ENCODE measurements around the gene ALDH3B2.

DNA sequence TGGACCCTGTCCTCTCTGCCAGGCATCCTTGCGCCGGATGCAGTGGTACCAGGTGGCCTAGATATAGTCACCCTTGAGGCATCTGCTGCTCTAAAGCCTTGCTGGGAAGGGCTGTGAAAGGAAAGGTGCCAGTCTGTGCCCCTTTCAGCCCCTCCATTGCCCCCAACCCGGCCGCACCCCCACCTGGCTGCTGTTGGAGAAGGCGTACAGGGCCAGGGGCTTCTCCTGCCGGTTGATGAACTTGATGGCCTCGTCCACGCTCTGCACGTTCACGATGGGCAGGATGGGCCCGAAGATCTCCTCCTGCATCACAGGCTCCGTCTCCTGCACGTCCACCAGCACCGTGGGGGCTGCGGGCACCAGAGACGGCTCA lies 10.2 kb downstream of the ALDH3B2 start:
- TF ChIP-seq, protein P1, sequence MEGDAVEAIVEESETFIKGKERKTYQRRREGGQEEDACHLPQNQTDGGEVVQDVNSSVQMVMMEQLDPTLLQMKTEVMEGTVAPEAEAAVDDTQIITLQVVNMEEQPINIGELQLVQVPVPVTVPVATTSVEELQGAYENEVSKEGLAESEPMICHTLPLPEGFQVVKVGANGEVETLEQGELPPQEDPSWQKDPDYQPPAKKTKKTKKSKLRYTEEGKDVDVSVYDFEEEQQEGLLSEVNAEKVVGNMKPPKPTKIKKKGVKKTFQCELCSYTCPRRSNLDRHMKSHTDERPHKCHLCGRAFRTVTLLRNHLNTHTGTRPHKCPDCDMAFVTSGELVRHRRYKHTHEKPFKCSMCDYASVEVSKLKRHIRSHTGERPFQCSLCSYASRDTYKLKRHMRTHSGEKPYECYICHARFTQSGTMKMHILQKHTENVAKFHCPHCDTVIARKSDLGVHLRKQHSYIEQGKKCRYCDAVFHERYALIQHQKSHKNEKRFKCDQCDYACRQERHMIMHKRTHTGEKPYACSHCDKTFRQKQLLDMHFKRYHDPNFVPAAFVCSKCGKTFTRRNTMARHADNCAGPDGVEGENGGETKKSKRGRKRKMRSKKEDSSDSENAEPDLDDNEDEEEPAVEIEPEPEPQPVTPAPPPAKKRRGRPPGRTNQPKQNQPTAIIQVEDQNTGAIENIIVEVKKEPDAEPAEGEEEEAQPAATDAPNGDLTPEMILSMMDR (IDR thresholded peaks at IDR 0.05) = no peak
- TF ChIP-seq TAF1 (IDR thresholded peaks at IDR 0.05; ENCODE audit: borderline replicate concordance, low read depth, low read length) (no peak), YY1 (IDR thresholded peaks at IDR 0.05; ENCODE audit: low read depth) (no peak), EZH2phosphoT487 (IDR thresholded peaks at IDR 0.05; ENCODE audit: borderline replicate concordance, low read depth) (no peak), SIN3A (IDR thresholded peaks at IDR 0.05; ENCODE audit: borderline replicate concordance, low read depth, low read length) (no peak), CHD2 (IDR thresholded peaks at IDR 0.05; ENCODE audit: low read length, partially characterized antibody) (no peak), EP300 (IDR thresholded peaks at IDR 0.05; ENCODE audit: borderline replicate concordance in 1 of 2, low read depth in 1 of 2, low read length in 1 of 2) (no peak), POLR2AphosphoS5 (IDR thresholded peaks at IDR 0.05; ENCODE audit: low read depth, low read length) (no peak)
- TF ChIP-seq, protein P2, sequence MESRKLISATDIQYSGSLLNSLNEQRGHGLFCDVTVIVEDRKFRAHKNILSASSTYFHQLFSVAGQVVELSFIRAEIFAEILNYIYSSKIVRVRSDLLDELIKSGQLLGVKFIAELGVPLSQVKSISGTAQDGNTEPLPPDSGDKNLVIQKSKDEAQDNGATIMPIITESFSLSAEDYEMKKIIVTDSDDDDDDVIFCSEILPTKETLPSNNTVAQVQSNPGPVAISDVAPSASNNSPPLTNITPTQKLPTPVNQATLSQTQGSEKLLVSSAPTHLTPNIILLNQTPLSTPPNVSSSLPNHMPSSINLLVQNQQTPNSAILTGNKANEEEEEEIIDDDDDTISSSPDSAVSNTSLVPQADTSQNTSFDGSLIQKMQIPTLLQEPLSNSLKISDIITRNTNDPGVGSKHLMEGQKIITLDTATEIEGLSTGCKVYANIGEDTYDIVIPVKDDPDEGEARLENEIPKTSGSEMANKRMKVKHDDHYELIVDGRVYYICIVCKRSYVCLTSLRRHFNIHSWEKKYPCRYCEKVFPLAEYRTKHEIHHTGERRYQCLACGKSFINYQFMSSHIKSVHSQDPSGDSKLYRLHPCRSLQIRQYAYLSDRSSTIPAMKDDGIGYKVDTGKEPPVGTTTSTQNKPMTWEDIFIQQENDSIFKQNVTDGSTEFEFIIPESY (IDR thresholded peaks at IDR 0.05; ENCODE audit: borderline replicate concordance, low read depth) = no peak

All from SK-N-SH (cell line).